ENCODE measurements around the gene HMX1.

The HMX1 gene

GRCh38 chr4:8818063-8818881 lies 53.4 kb downstream of the HMX1 start:
- no peak for DNase-seq (ENCODE audit: low read depth)

GRCh38 chr4:8817813-8818062 lies 53.9 kb downstream of the HMX1 start:
- no peak for DNase-seq (ENCODE audit: low read depth)

DNA sequence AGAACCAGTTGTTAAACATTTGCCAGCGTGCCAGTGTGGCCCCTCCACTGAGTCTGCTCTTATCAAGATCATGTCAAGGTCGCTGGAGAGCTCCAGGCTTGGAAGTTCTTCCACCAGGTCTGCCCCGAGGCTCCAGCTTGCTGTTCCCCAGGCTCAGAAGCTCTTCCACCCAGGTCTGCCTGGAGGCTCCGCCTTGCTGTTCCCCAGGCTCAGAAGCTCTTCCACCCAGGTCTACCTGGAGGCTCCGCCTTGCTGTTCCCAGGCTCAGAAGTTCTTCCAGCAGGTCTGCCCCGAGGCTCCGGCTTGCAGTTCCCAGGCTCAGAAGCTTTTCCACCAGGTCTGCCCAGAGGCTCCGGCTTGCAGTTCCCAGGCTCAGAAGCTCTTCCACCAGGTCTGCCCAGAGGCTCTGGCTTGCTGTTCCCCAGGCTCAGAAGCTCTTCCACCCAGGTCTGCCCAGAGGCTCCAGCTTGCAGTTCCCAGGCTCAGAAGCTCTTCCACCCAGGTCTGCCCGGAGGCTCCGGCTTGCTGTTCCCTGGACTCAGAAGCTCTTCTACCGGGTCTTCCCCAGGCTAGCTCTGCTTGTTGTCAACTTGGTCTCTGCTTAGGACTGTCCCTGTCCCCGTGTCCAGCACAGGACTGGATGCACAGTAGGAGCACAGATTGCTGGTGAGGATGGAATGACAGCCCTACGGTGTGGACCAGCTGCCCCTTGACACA lies 54.4 kb downstream of the HMX1 start:
- DNase-seq (ENCODE audit: low read depth), result no peak

Data from HS-27A (cell line).